ENCODE results near the gene STARD3NL. TPM values are rescaled to one million over a fixed set of nuclear protein-coding genes. Genes with fewer than 3 reads are reported as not detected.

Gene STARD3NL
- total RNA-seq, 2 donors from 2014 or later, result 10.9 to 19.7 TPM

DNA sequence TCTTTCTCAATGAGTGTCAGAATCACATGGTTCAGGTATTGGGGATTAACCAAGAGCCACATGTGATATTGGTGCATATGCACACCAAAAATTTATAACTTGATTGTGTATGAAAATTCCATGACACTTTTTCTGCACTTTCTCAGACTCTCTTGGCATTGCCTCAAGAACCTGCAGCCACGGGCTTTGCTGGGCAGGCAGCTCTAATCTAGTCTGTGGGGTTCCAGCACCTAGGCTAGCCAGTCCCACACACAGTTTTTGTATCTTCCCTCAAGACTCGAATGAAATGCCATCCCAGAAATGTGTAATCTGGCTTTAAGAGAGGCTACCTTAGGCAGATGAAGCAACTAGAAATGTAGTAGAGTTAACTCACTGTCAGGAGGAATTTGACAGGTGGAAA is 21.7 kb downstream of the STARD3NL start:
- Histone ChIP-seq H3K4me1 (peaks cover 40% of the 10 kb centered on the region), H3K9me3 (no peaks in the 10 kb centered on the region), H3K27me3 (no peaks in the 10 kb centered on the region), H3K27ac (no peak overlapping the region), H3K4me3 (no peak overlapping the region), H3K36me3 (replicated peaks in 1 of 2; ENCODE audit: insufficient read depth in 1 of 2, low read depth in 2 of 2) (no peaks in the 10 kb centered on the region)
- ATAC-seq (no peak), DNase-seq (peak in 1 of 4 donors; percentile 17)
- 13 to 22% methylated on average over 2 of the region's 2 CpGs for WGBS, 2 donors
- intact Hi-C loops (cut with DNase I), result no loop called here
- no peak for TF ChIP-seq POLR2A (IDR thresholded peaks at IDR 0.05)
- TF ChIP-seq, protein P1, sequence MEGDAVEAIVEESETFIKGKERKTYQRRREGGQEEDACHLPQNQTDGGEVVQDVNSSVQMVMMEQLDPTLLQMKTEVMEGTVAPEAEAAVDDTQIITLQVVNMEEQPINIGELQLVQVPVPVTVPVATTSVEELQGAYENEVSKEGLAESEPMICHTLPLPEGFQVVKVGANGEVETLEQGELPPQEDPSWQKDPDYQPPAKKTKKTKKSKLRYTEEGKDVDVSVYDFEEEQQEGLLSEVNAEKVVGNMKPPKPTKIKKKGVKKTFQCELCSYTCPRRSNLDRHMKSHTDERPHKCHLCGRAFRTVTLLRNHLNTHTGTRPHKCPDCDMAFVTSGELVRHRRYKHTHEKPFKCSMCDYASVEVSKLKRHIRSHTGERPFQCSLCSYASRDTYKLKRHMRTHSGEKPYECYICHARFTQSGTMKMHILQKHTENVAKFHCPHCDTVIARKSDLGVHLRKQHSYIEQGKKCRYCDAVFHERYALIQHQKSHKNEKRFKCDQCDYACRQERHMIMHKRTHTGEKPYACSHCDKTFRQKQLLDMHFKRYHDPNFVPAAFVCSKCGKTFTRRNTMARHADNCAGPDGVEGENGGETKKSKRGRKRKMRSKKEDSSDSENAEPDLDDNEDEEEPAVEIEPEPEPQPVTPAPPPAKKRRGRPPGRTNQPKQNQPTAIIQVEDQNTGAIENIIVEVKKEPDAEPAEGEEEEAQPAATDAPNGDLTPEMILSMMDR (IDR thresholded peaks at IDR 0.05), result no peak

DNA sequence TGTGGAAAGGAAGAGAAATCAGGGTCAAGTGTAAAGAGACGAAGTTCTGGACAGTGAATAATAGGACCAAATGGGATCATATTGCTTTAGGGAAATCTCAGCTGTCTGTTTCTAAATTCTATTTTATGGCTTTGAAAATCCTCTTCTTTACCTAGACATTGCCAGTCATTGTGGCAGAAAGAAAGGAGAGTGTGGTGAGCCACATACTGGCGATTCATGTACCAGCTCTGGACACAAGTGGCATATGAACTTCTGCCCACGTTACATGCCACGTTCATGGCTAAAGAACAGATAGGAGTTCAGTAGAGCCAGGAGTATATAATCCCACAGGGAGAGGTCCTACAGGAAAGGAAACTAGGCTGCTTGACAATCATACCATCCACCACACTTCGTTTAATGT is 28.0 kb downstream of the STARD3NL start:
- ATAC-seq (no peak), DNase-seq (no peak)
- intact Hi-C loops (cut with DNase I), result no loop called here
- no peak overlapping the region for H3K4me3 ChIP-seq
- no peaks in the 10 kb centered on the region for H3K9me3 ChIP-seq
- peaks cover under 1% of the 10 kb centered on the region for H3K4me1 ChIP-seq
- no peaks in the 10 kb centered on the region for H3K36me3 ChIP-seq (replicated peaks in 1 of 2; ENCODE audit: insufficient read depth in 1 of 2, low read depth in 2 of 2)
- TF ChIP-seq, protein P1 (IDR thresholded peaks at IDR 0.05), result no peak
- no peak overlapping the region for H3K27ac ChIP-seq
- WGBS, 2 donors, result 71 to 90% methylated on average over 5 of the region's 5 CpGs
- H3K27me3 ChIP-seq, result no peaks in the 10 kb centered on the region

- Histone ChIP-seq H3K4me1 (no peaks in the 10 kb centered on the region), H3K27ac (no peak overlapping the region), H3K9me3 (no peaks in the 10 kb centered on the region), H3K27me3 (no peaks in the 10 kb centered on the region), H3K4me3 (no peak overlapping the region), H3K36me3 (replicated peaks in 1 of 2; ENCODE audit: insufficient read depth in 1 of 2, low read depth in 2 of 2) (no peaks in the 10 kb centered on the region)
- TF ChIP-seq POLR2A (IDR thresholded peaks at IDR 0.05), result no peak
- TF ChIP-seq, protein P1 (IDR thresholded peaks at IDR 0.05), result no peak
- DNase-seq (no peak), ATAC-seq (no peak)
- intact Hi-C loops (cut with DNase I), result no loop called here
- WGBS, 2 donors, result 56 to 59% methylated on average over 1 of the region's 1 CpG
These were observed 29.8 kb downstream of the STARD3NL start for GRCh38 chr7:38207843-38208242.

GRCh38 chr7:38211486-38211885 is 33.4 kb downstream of the STARD3NL start:
- H3K27ac ChIP-seq, result no peak overlapping the region
- H3K4me3 ChIP-seq, result no peak overlapping the region
- peaks cover 21% of the 10 kb centered on the region for H3K4me1 ChIP-seq
- H3K36me3 ChIP-seq (replicated peaks in 1 of 2; ENCODE audit: insufficient read depth in 1 of 2, low read depth in 2 of 2), result no peaks in the 10 kb centered on the region
- no peaks in the 10 kb centered on the region for H3K27me3 ChIP-seq
- H3K9me3 ChIP-seq, result no peaks in the 10 kb centered on the region
- intact Hi-C loops (cut with DNase I), result no loop called here
- DNase-seq (no peak), ATAC-seq (no peak)
- 77 to 90% methylated on average over 1 of the region's 1 CpG for WGBS, 2 donors
- TF ChIP-seq POLR2A (IDR thresholded peaks at IDR 0.05), result no peak
- TF ChIP-seq, protein P1 (IDR thresholded peaks at IDR 0.05), result no peak

- Histone ChIP-seq H3K27ac (no peak overlapping the region), H3K36me3 (replicated peaks in 1 of 2; ENCODE audit: insufficient read depth in 1 of 2, low read depth in 2 of 2) (no peaks in the 10 kb centered on the region), H3K4me3 (no peak overlapping the region), H3K4me1 (peaks cover 23% of the 10 kb centered on the region), H3K9me3 (no peaks in the 10 kb centered on the region), H3K27me3 (no peaks in the 10 kb centered on the region)
- no peak for TF ChIP-seq POLR2A (IDR thresholded peaks at IDR 0.05)
- TF ChIP-seq, protein P1 (IDR thresholded peaks at IDR 0.05), result no peak
- no peak for DNase-seq
- intact Hi-C loops (cut with DNase I), result no loop called here
- WGBS, 2 donors, result 79% methylated on average over 3 of the region's 3 CpGs
- no peak for ATAC-seq
These were observed 33.9 kb downstream of the STARD3NL start for GRCh38 chr7:38211940-38212339.

All from body of pancreas (tissue), 4 donors.